ENCODE measurements around the gene PEX5L. TPM values are rescaled to one million over a fixed set of nuclear protein-coding genes. Genes with fewer than 3 reads are reported as not detected.

Gene PEX5L
- total and polyA plus RNA-seq, 2 experiments from 2014 or later, result 0.13 to 0.63 TPM

GRCh38 chr3:179768080-179768479 is 268.7 kb downstream of the PEX5L start:
- H3K79me2 ChIP-seq, result no peaks in the 10 kb centered on the region
- H3K27ac ChIP-seq, result no peak overlapping the region
- no peak overlapping the region for H3K4me2 ChIP-seq
- no peak overlapping the region for H2AFZ ChIP-seq
- H4K20me1 ChIP-seq (ENCODE audit: insufficient read depth, poor library complexity, severe bottlenecking), result no peaks in the 10 kb centered on the region
- DNase-seq (ENCODE audit: low spot score), result peak; percentile 64
- H3K9me3 ChIP-seq (ENCODE audit: low read depth), result no peaks in the 10 kb centered on the region
- no peaks in the 10 kb centered on the region for H3K36me3 ChIP-seq (replicated peaks; ENCODE audit: insufficient read depth, low read depth)
- no peaks in the 10 kb centered on the region for H3K9me2 ChIP-seq (replicated peaks; ENCODE audit: insufficient read depth)
- TF ChIP-seq EZH2phosphoT487 (IDR thresholded peaks at IDR 0.05; ENCODE audit: low read depth, severe bottlenecking, unreplicated experiment) (no peak), CTCF (IDR thresholded peaks at IDR 0.05; ENCODE audit: poor library complexity) (peak; percentile 55)
- WGBS (ENCODE audit: low lambda C conversion rate, missing lambda C conversion rate), result 44% methylated on average over 3 of the region's 3 CpGs
- no peak overlapping the region for H3K4me3 ChIP-seq
- H3K27me3 ChIP-seq, result no peaks in the 10 kb centered on the region
- no peaks in the 10 kb centered on the region for H3K4me1 ChIP-seq (ENCODE audit: insufficient read depth)

- WGBS (ENCODE audit: low lambda C conversion rate, missing lambda C conversion rate), result 99% methylated on average over 4 of the region's 4 CpGs
- no peaks in the 10 kb centered on the region for H3K9me2 ChIP-seq (replicated peaks; ENCODE audit: insufficient read depth)
Measured at GRCh38 chr3:179766416-179767133, 270.2 kb downstream of the PEX5L start.

GRCh38 chr3:179765396-179765795 is 271.3 kb downstream of the PEX5L start:
- no peaks in the 10 kb centered on the region for H4K20me1 ChIP-seq (ENCODE audit: insufficient read depth, poor library complexity, severe bottlenecking)
- no peaks in the 10 kb centered on the region for H3K27me3 ChIP-seq
- H3K79me2 ChIP-seq, result no peaks in the 10 kb centered on the region
- no peaks in the 10 kb centered on the region for H3K9me3 ChIP-seq (ENCODE audit: low read depth)
- no peak for DNase-seq (ENCODE audit: low spot score)
- 79% methylated on average over 2 of the region's 2 CpGs for WGBS (ENCODE audit: low lambda C conversion rate, missing lambda C conversion rate)
- no peaks in the 10 kb centered on the region for H3K9me2 ChIP-seq (replicated peaks; ENCODE audit: insufficient read depth)
- no peak overlapping the region for H3K27ac ChIP-seq
- no peaks in the 10 kb centered on the region for H3K4me1 ChIP-seq (ENCODE audit: insufficient read depth)
- H3K36me3 ChIP-seq (replicated peaks; ENCODE audit: insufficient read depth, low read depth), result no peaks in the 10 kb centered on the region
- no peak overlapping the region for H2AFZ ChIP-seq
- H3K4me3 ChIP-seq, result no peak overlapping the region
- no peak for TF ChIP-seq CTCF (IDR thresholded peaks at IDR 0.05; ENCODE audit: poor library complexity)
- TF ChIP-seq EZH2phosphoT487 (IDR thresholded peaks at IDR 0.05; ENCODE audit: low read depth, severe bottlenecking, unreplicated experiment), result no peak
- no peak for TF ChIP-seq EZH2 (IDR thresholded peaks at IDR 0.05; ENCODE audit: borderline replicate concordance)
- no peak overlapping the region for H3K4me2 ChIP-seq

More at GRCh38 chr3:179766416-179767133, 270.2 kb downstream of the PEX5L start:
- no peaks in the 10 kb centered on the region for H3K4me1 ChIP-seq (ENCODE audit: insufficient read depth)
- no peaks in the 10 kb centered on the region for H4K20me1 ChIP-seq (ENCODE audit: insufficient read depth, poor library complexity, severe bottlenecking)
- H3K79me2 ChIP-seq, result no peaks in the 10 kb centered on the region
- no peaks in the 10 kb centered on the region for H3K9me3 ChIP-seq (ENCODE audit: low read depth)
- no peak overlapping the region for H2AFZ ChIP-seq
- TF ChIP-seq CTCF (IDR thresholded peaks at IDR 0.05; ENCODE audit: poor library complexity) (no peak), EZH2phosphoT487 (IDR thresholded peaks at IDR 0.05; ENCODE audit: low read depth, severe bottlenecking, unreplicated experiment) (no peak)
- no peaks in the 10 kb centered on the region for H3K36me3 ChIP-seq (replicated peaks; ENCODE audit: insufficient read depth, low read depth)
- H3K4me3 ChIP-seq, result no peak overlapping the region
- no peak for DNase-seq (ENCODE audit: low spot score)
- H3K4me2 ChIP-seq, result no peak overlapping the region
- H3K27ac ChIP-seq, result no peak overlapping the region
- no peaks in the 10 kb centered on the region for H3K27me3 ChIP-seq
